Measurements from ENCODE around the gene ABCA4.

Gene ABCA4

GRCh38 chr1:93961906-93962305, 159.0 kb downstream of the ABCA4 start:
- TF ChIP-seq CTCF (IDR thresholded peaks at IDR 0.05; ENCODE audit: insufficient read depth, low read length, missing control alignments), result no peak
- no peak for DNase-seq (ENCODE audit: low read depth, low spot score)
- POLR2A ChIA-PET, result no interaction called here
- CTCF ChIA-PET, result interaction anchor here (1.8 kb wide), 1 partner anchor 52 kb away, joined by 5 read pairs; the partner anchor contains the start of gene GCLM
- no peak overlapping the region for H3K4me3 ChIP-seq (ENCODE audit: low read depth, low read length)

GRCh38 chr1:93961443-93961842, 159.5 kb downstream of the ABCA4 start:
- no peak for TF ChIP-seq CTCF (IDR thresholded peaks at IDR 0.05; ENCODE audit: insufficient read depth, low read length, missing control alignments)
- CTCF ChIA-PET, result no interaction called here
- DNase-seq (ENCODE audit: low read depth, low spot score), result no peak
- no peak overlapping the region for H3K4me3 ChIP-seq (ENCODE audit: low read depth, low read length)
- POLR2A ChIA-PET, result no interaction called here

GRCh38 chr1:93960641-93961147, 160.3 kb downstream of the ABCA4 start:
- no peak for TF ChIP-seq CTCF (IDR thresholded peaks at IDR 0.05; ENCODE audit: insufficient read depth, low read length, missing control alignments)
- CTCF ChIA-PET, result no interaction called here
- POLR2A ChIA-PET, result no interaction called here
- no peak for DNase-seq (ENCODE audit: low read depth, low spot score)
- H3K4me3 ChIP-seq (ENCODE audit: low read depth, low read length), result no peak overlapping the region

GRCh38 chr1:93959413-93959812, 161.5 kb downstream of the ABCA4 start:
- H3K4me3 ChIP-seq (ENCODE audit: low read depth, low read length), result no peak overlapping the region
- ChIA-PET POLR2A (no interaction called here), CTCF (interaction anchor here (1.4 to 2.8 kb wide), 3 partner anchors 49 to 376 kb away, joined by 4 to 7 read pairs (median 5); no protein-coding TSS in a partner anchor)
- no peak for TF ChIP-seq CTCF (IDR thresholded peaks at IDR 0.05; ENCODE audit: insufficient read depth, low read length, missing control alignments)
- no peak for DNase-seq (ENCODE audit: low read depth, low spot score)

GRCh38 chr1:93958726-93959100, 162.2 kb downstream of the ABCA4 start:
- no peak overlapping the region for H3K4me3 ChIP-seq (ENCODE audit: low read depth, low read length)
- ChIA-PET POLR2A (no interaction called here), CTCF (interaction anchor here (1.4 to 2.8 kb wide), 3 partner anchors 49 to 377 kb away, joined by 4 to 7 read pairs (median 5); no protein-coding TSS in a partner anchor)
- TF ChIP-seq CTCF (IDR thresholded peaks at IDR 0.05; ENCODE audit: insufficient read depth, low read length, missing control alignments), result no peak
- no peak for DNase-seq (ENCODE audit: low read depth, low spot score)

GRCh38 chr1:93958032-93958725, 162.8 kb downstream of the ABCA4 start:
- ChIA-PET POLR2A (no interaction called here), CTCF (interaction anchor here (1.8 to 2.8 kb wide), 2 partner anchors 48 to 378 kb away, joined by 5 to 7 read pairs; no protein-coding TSS in a partner anchor)
- no peak overlapping the region for H3K4me3 ChIP-seq (ENCODE audit: low read depth, low read length)
- no peak for TF ChIP-seq CTCF (IDR thresholded peaks at IDR 0.05; ENCODE audit: insufficient read depth, low read length, missing control alignments)
- no peak for DNase-seq (ENCODE audit: low read depth, low spot score)

Measured in AG04449 (cell line).